Testis (tissue), 3 donors: ENCODE data around the gene LPAR2. TPM values are rescaled to one million over a fixed set of nuclear protein-coding genes. Genes with fewer than 3 reads are reported as not detected.

Experiments
- DNase-seq: peaks from one replicate; pipeline ENCODE4 v3.0.0-alpha.2; 2019
- H3K27ac ChIP-seq, 2 donors: fragments of 200-600 bp; sonication (generic); one replicate each; pipeline ENCODE4 v1.5.1; 2019
- H3K27me3 ChIP-seq: fragments of 200-600 bp; sonication (generic); one replicate; pipeline ENCODE4 v1.5.1; 2019
- H3K36me3 ChIP-seq: fragments of 200-600 bp; sonication (generic); one replicate; pipeline ENCODE4 v1.5.1; 2017; ENCODE audit warnings: low read depth; ENCODE audit errors: missing control alignments
- H3K4me1 ChIP-seq: fragments of 200-600 bp; sonication (generic); one replicate; pipeline ENCODE4 v1.5.1; 2019
- H3K4me3 ChIP-seq, 2 donors: fragments of 200-600 bp; sonication (generic); one replicate each; pipeline ENCODE4 v1.5.1; 2017 to 2019
- H3K9me3 ChIP-seq: fragments of 200-600 bp; sonication (generic); one replicate; pipeline ENCODE4 v1.5.1; 2017
- POLR2A ChIP-seq: fragments of 450-650 bp; IDR thresholded peaks from one replicate; pipeline ENCODE4 v1.6.1; 2017; ENCODE audit warnings: antibody characterized with exemption, mild to moderate bottlenecking, moderate library complexity
- WGBS, 2 donors: methylation state at CpG; one replicate each; pipeline ENCODE4 v1.1.5; 2018; 5-methylcytosine and 5-hydroxymethylcytosine counted together
- intact Hi-C: fragments of 100-400 bp; cut with DNase I; formaldehyde crosslinking; loops from one replicate; pipeline ENCODE4 v1.15.1; 2023; ENCODE audit warnings: low total_unique reads
- polyA plus RNA-seq: library from polyadenylated mRNA; stranded (reverse); fragments of 350-450 nt; fragmentation: Illumina TruSeq; extraction: RNeasy Lipid Tissue Mini Kit (QIAGEN cat#74804); gene quantifications from one replicate; pipeline ENCODE4 v1.2.3, GENCODE V29; 2014; ENCODE audit warnings: low read depth, low replicate concordance; ENCODE audit not compliant: insufficient read depth
- total RNA-seq, 2 donors: library from RNA; depleted of rRNA; stranded (reverse); fragments of >200 nt; gene quantifications; one replicate each; pipeline ENCODE4 v1.2.3, GENCODE V29; 2016
- TF ChIP-seq, protein P1 (sequence below), 3 experiments: fragments of 450-650 bp in 2 of 3; fragments of 200-600 bp in 1 of 3; sonication (generic) in 1 of 3; IDR thresholded peaks; one replicate each; pipeline ENCODE4 v1.5.1; 2016 to 2019; ENCODE audit warnings: antibody characterized with exemption in 3 of 3, mild to moderate bottlenecking in 2 of 3, moderate library complexity in 1 of 3

Gene LPAR2
- total and polyA plus RNA-seq, 3 donors from 2014 or later: 73.9 to 224 (median 181) TPM

DNA sequence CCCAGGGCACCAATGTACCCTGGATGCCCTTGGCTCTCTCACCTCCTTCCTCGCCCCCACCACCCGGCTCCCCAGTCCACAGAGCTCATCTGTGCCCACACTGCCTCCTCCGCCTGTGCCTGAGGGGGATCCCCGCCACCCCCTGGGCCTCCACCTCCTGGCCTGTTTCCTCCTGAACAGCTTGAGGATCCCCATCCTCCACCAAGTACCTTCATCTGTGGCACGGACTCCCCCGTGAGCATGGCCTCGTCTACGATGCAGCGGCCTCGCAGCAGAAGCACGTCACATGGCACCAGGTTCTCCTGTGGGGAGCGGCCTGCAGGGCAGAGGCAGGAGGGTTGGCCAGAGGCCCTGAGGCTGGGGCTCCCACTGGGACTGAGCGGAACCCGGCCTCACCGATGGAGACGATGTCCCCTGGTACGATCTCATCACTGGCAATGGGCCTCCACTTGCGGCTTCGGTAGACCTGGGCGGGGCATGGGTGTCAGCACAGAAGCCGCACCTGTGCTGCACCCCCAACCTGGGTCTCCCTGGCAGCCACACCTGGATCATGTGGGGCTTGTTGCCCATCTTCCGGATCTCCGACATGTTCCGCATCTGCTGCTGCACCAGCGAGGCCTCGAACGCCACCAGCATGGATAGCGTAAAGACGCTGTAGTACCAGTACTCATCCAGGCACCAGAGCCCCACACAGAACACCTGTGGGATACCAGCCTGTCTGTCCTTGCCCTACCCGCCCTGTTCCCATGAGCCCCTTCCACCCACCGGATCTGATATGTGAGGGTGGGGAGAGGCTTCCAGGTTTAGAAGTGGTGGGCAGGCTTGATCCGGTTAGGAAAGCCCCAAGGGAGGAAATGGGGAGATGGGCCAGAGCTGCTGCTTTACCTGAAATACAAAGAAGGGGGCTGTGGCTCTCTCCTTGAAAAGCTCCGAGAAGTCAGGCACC lies 28.7 kb upstream of the LPAR2 start:
- H3K4me1 ChIP-seq: no peaks in the 10 kb centered on the region
- 92 to 95% methylated on average over 30 to 33 of the region's 33 CpGs for WGBS, 2 donors
- no peaks in the 10 kb centered on the region for H3K27me3 ChIP-seq
- no peaks in the 10 kb centered on the region for H3K36me3 ChIP-seq
- H3K27ac ChIP-seq: no peak overlapping the region
- no peak overlapping the region for H3K4me3 ChIP-seq
- DNase-seq: no peak
- TF ChIP-seq POLR2A: no peak
- TF ChIP-seq, protein P1, sequence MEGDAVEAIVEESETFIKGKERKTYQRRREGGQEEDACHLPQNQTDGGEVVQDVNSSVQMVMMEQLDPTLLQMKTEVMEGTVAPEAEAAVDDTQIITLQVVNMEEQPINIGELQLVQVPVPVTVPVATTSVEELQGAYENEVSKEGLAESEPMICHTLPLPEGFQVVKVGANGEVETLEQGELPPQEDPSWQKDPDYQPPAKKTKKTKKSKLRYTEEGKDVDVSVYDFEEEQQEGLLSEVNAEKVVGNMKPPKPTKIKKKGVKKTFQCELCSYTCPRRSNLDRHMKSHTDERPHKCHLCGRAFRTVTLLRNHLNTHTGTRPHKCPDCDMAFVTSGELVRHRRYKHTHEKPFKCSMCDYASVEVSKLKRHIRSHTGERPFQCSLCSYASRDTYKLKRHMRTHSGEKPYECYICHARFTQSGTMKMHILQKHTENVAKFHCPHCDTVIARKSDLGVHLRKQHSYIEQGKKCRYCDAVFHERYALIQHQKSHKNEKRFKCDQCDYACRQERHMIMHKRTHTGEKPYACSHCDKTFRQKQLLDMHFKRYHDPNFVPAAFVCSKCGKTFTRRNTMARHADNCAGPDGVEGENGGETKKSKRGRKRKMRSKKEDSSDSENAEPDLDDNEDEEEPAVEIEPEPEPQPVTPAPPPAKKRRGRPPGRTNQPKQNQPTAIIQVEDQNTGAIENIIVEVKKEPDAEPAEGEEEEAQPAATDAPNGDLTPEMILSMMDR (IDR thresholded peaks at IDR 0.05): no peak
- intact Hi-C loops: no loop called here
- H3K9me3 ChIP-seq: no peaks in the 10 kb centered on the region

DNA sequence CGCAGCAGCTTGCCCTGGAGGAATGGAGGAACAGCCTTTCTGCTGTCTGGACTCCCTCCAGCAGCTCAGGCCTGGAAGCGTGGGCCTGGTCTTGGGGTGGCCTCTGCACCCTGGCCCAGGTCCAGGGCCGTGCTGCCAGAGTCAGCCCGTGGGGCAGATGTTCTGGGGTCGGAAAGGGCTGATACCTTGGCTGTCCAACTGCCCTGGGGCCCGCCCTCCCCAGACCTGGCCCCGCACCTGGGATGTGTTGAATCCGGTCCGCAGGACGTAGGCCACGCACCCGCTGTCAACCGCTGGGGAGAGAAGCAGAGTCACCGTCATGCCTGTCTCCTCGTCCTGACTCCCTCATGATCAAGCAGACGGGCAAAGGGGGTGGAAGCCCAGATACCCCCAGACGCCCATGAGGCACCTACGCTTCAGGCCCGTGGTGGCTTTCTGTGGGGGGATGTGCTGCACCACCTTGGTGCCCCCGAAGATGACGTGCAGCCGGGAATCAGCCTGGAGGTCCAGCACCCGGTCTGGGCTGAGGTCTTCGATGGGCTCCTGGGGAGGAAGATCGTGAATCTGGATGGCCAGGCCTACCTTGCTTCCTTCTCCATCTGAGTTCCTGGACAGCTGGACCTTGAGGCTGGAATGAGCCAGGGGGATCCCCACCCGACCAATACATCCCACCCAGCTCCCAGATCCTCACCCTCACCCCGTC lies 27.8 kb upstream of the LPAR2 start:
- no peak for DNase-seq
- Histone ChIP-seq H3K27ac (no peak overlapping the region), H3K27me3 (no peaks in the 10 kb centered on the region), H3K36me3 (no peaks in the 10 kb centered on the region), H3K9me3 (no peaks in the 10 kb centered on the region), H3K4me1 (no peaks in the 10 kb centered on the region), H3K4me3 (no peak overlapping the region)
- no peak for TF ChIP-seq POLR2A
- TF ChIP-seq, protein P1 (IDR thresholded peaks at IDR 0.05): no peak
- WGBS, 2 donors: 89 to 91% methylated on average over 22 to 27 of the region's 27 CpGs
- intact Hi-C loops: no loop called here

DNA sequence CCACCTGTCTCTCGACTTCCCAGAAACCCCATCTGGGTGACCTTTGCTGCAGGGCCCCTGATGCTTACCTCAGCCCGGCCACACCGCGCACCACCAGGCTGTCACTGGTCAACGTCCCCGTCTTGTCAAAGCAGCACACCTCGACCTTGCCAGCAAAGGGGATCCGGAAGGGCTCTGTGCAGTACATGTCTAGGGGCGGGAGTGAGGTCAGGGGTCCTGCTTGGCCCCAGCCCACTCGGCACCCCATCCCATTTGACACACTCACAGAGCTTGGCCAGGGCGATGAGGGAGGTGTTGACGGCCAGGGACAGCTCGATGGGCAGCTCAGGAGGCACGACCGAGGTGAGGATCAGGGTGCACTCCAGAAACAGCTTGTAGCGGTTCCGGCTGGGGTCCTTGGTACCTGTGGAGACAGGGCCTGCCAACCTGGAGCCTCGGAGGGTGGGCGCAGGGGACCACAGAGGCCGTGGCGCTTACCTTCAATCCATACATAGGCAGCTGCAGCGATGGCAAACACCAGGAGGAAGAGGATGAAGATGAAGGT lies 27.1 kb upstream of the LPAR2 start:
- Histone ChIP-seq H3K9me3 (no peaks in the 10 kb centered on the region), H3K4me3 (no peak overlapping the region), H3K36me3 (no peaks in the 10 kb centered on the region), H3K27ac (no peak overlapping the region), H3K27me3 (no peaks in the 10 kb centered on the region), H3K4me1 (no peaks in the 10 kb centered on the region)
- TF ChIP-seq, protein P1 (IDR thresholded peaks at IDR 0.05): no peak
- TF ChIP-seq POLR2A: no peak
- DNase-seq: no peak
- WGBS, 2 donors: 94 to 100% methylated on average over 2 to 22 of the region's 22 CpGs
- intact Hi-C loops: no loop called here

DNA sequence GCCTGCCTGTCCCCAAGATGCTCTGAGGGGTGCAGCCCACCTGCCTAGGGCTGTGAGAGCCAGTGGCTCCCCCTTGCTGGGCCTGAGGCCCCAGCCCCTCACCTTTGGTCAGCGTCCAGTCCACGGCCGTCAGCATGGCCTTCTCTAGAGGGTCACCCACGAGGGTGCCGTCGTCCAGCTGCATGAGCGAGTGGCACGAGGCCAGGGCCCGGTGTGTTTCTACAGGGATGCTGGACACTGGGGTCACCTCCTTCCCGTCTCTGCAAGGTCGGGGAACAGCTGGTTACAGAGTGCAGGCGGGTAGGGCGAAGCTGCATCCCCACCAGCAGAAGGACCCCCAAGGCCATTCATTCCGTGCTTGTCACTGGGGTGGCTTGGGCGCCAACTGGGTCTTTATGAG lies 26.4 kb upstream of the LPAR2 start:
- Histone ChIP-seq H3K36me3 (no peaks in the 10 kb centered on the region), H3K27me3 (no peaks in the 10 kb centered on the region), H3K9me3 (no peaks in the 10 kb centered on the region), H3K4me1 (no peaks in the 10 kb centered on the region), H3K27ac (no peak overlapping the region), H3K4me3 (no peak overlapping the region)
- no peak for DNase-seq
- no peak for TF ChIP-seq POLR2A
- TF ChIP-seq, protein P1 (IDR thresholded peaks at IDR 0.05): no peak
- intact Hi-C loops: no loop called here
- 84 to 92% methylated on average over 9 to 14 of the region's 15 CpGs for WGBS, 2 donors
